Adrenal gland (tissue), 12 donors: ENCODE measurements around the gene MYO10. TPM values are rescaled to one million over a fixed set of nuclear protein-coding genes. Genes with fewer than 3 reads are reported as not detected.

ENCODE experiments used
- DNase-seq, 7 donors: peaks; one replicate each; pipeline ENCODE4 v3.0.0-alpha.2; 2019 to 2020
- H3K27ac ChIP-seq, 5 donors: fragments of 200-600 bp; sonication (generic) in 4 of 5; 1 replicate in 3 of 5; 2 replicates in 2 of 5; pipeline versions ENCODE4 v1.5.1 to v1.8.0; 2016 to 2020; ENCODE audit warnings: mild to moderate bottlenecking in 1 of 5
- H3K27me3 ChIP-seq: fragments of 200-600 bp; 2 replicates; pipeline ENCODE4 v1.8.0; 2021
- H3K36me3 ChIP-seq, 2 donors: fragments of 200-600 bp; replicated peaks in 1 of 2; 1 replicate in 1 of 2; 2 replicates in 1 of 2; pipeline versions ENCODE4 v1.5.1 to v1.8.0; 2018 to 2022
- H3K4me1 ChIP-seq, 2 donors: fragments of 200-600 bp; replicated peaks in 1 of 2; 1 replicate in 1 of 2; 2 replicates in 1 of 2; pipeline versions ENCODE4 v1.5.1 to v1.8.0; 2018 to 2021
- H3K4me3 ChIP-seq, 4 donors: fragments of 200-600 bp; sonication (generic) in 3 of 4; one replicate each; pipeline ENCODE4 v1.5.1; 2016 to 2018
- H3K9me3 ChIP-seq, 3 donors: fragments of 200-600 bp; sonication (generic) in 1 of 3; replicated peaks in 1 of 3; 1 replicate in 2 of 3; 2 replicates in 1 of 3; pipeline versions ENCODE4 v1.5.1 to v1.8.0; 2016 to 2021
- CTCF ChIP-seq, 6 experiments: fragments of 450-650 bp in 4 of 6; fragments of 200-600 bp in 2 of 6; sonication (generic) in 1 of 6; IDR thresholded peaks; 1 replicate in 5 of 6; 2 replicates in 1 of 6; pipeline versions ENCODE4 v1.5.1 to v1.8.0; 2016 to 2021; ENCODE audit warnings: antibody characterized with exemption in 6 of 6, mild to moderate bottlenecking in 2 of 6, moderate library complexity in 1 of 6
- POLR2A ChIP-seq, 2 donors: fragments of 450-650 bp; IDR thresholded peaks; one replicate each; pipeline ENCODE4 v1.6.1; 2017; ENCODE audit warnings: antibody characterized with exemption in 2 of 2, mild to moderate bottlenecking in 2 of 2, moderate library complexity in 1 of 2
- WGBS, 4 donors: extraction: QIAGEN DNeasy Blood & Tissue Kit in 2 of 4; methylation state at CpG; one replicate each; pipeline versions ENCODE4 v1.1.5 to v1.1.7; 2013 to 2017; 5-methylcytosine and 5-hydroxymethylcytosine counted together
- intact Hi-C, 2 donors: fragments of 100-400 bp; cut with DNase I; formaldehyde crosslinking; loops; one replicate each; pipeline versions ENCODE4 v1.14.1 to v1.15.0; 2022 to 2023
- polyA plus RNA-seq, 3 donors: library from polyadenylated mRNA; stranded (reverse); fragments of 200-250 nt in 2 of 3; fragments of 350-450 nt in 1 of 3; fragmentation: Illumina TruSeq in 1 of 3; extraction: RNeasy Lipid Tissue Mini Kit (QIAGEN cat#74804) in 1 of 3; gene quantifications; one replicate each; pipeline ENCODE4 v1.2.3, GENCODE V29; 2013 to 2014
- total RNA-seq, 9 donors: library from RNA; depleted of rRNA in 4 of 9; stranded (reverse); fragments of >200 nt in 4 of 9; fragments of 120-200 nt in 1 of 9; fragmentation: NEBNext Ultra II Directional in 1 of 9; extraction: Animal tissue kit (Norgen Biotek cat#: 25700) in 1 of 9; gene quantifications; one replicate each; pipeline versions ENCODE4 v1.1.0 to v1.2.4, GENCODE V29; 2013 to 2023
- donor health status: healthy with polysubstance abuse.
- donor health status: Bipolar disorder and iron deficiency.
- donor health status: DM: yes; HTN: yes; CAD: no.
- donor health status: DM: no; HTN: no; CAD: no.
- donor health status: DM: no; HTN: no; CAD: no.
- donor health status: DM: yes; HTN: yes; CAD: no.

MYO10 gene
- total and polyA plus RNA-seq, 12 donors = 2.2 to 38.9 (median 10.5) TPM

GRCh38 chr5:16935231-16936149 lies 598 bp downstream of the MYO10 start:
- intact Hi-C loops = no loop called here

DNA sequence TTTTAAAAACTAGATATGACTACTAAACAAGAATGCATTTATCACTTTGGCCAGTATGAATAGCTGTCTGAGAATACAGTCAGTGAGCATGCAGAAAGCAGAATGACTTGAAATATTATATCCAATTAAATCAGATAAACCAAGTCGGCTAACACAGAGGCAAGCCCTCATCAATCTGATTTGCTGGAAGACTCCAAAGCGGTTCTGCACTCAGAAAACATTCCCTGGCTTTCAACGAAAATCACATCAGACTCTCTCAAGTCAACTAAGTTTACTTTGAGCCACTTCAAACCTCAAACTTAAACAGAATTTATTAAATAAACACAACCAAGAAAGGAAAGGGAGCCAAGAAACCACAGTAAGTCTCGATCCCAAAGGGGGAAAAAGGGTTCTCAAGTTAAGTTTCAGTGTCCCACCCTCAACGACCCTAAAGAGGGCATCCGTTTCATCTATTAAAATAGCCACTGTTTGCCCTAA lies 1.4 kb downstream of the MYO10 start:
- TF ChIP-seq POLR2A (IDR thresholded peaks at IDR 0.05) = no peak
- TF ChIP-seq CTCF (IDR thresholded peaks at IDR 0.05) = no peak
- H3K36me3 ChIP-seq = no peaks in the 10 kb centered on the region
- peak overlapping the region in 2 of 4 donors; percentile 24 to 76 for H3K4me3 ChIP-seq
- H3K27me3 ChIP-seq = peaks cover 31% of the 10 kb centered on the region
- no peaks in the 10 kb centered on the region for H3K9me3 ChIP-seq
- peaks cover 9 to 13% of the 10 kb centered on the region in 2 donors for H3K4me1 ChIP-seq
- 4 to 8% (median 7%) methylated on average over 6 of the region's 6 CpGs for WGBS, 4 donors
- intact Hi-C loops = no loop called here
- no peak for DNase-seq
- peak overlapping the region in 1 of 5 donors; percentile 86 for H3K27ac ChIP-seq

More at GRCh38 chr5:16935231-16936149, 598 bp downstream of the MYO10 start:
- Histone ChIP-seq H3K9me3 (no peaks in the 10 kb centered on the region), H3K27me3 (peaks cover 31% of the 10 kb centered on the region), H3K4me1 (peaks cover 9 to 13% of the 10 kb centered on the region in 2 donors), H3K36me3 (no peaks in the 10 kb centered on the region), H3K27ac (peak overlapping the region in 4 of 5 donors; percentile 43 to 86 (median 62)), H3K4me3 (peak overlapping the region in 3 of 4 donors; percentile 45 to 76 (median 62))
- peak in 6 of 7 donors; percentile 33 to 62 (median 42) for DNase-seq
- 0 to 2% (median 0%) methylated on average over 14 to 85 of the region's 85 CpGs for WGBS, 4 donors
- TF ChIP-seq POLR2A (IDR thresholded peaks at IDR 0.05) = no peak
- no peak for TF ChIP-seq CTCF (IDR thresholded peaks at IDR 0.05)

GRCh38 chr5:16934123-16934522 lies 2.0 kb downstream of the MYO10 start:
- WGBS, 4 donors = 14 to 19% (median 14%) methylated on average over 11 of the region's 11 CpGs
- peaks cover 31% of the 10 kb centered on the region for H3K27me3 ChIP-seq
- peak overlapping the region in 1 of 4 donors; percentile 76 for H3K4me3 ChIP-seq
- intact Hi-C loops = no loop called here
- DNase-seq = peak; percentile 30 to 68 (median 43)
- no peaks in the 10 kb centered on the region for H3K9me3 ChIP-seq
- TF ChIP-seq POLR2A (IDR thresholded peaks at IDR 0.05) = no peak
- peak; percentile 25 to 65 (median 59) for TF ChIP-seq CTCF (IDR thresholded peaks at IDR 0.05)
- H3K36me3 ChIP-seq = no peaks in the 10 kb centered on the region
- H3K27ac ChIP-seq = no peak overlapping the region
- peaks cover 9 to 13% of the 10 kb centered on the region in 2 donors for H3K4me1 ChIP-seq

- no peak for TF ChIP-seq POLR2A (IDR thresholded peaks at IDR 0.05)
- TF ChIP-seq CTCF (IDR thresholded peaks at IDR 0.05) = no peak
- intact Hi-C loops = no loop called here
- peak overlapping the region in 1 of 4 donors; percentile 76 for H3K4me3 ChIP-seq
- H3K9me3 ChIP-seq = no peaks in the 10 kb centered on the region
- 63 to 72% (median 68%) methylated on average over 2 of the region's 2 CpGs for WGBS, 4 donors
- H3K27me3 ChIP-seq = peaks cover 31% of the 10 kb centered on the region
- no peak for DNase-seq
- no peak overlapping the region for H3K27ac ChIP-seq
- peaks cover 9 to 13% of the 10 kb centered on the region in 2 donors for H3K4me1 ChIP-seq
- H3K36me3 ChIP-seq = no peaks in the 10 kb centered on the region
Observed at GRCh38 chr5:16933337-16933736, 2.8 kb downstream of the MYO10 start.
